A204.1 (cell line): Measurements from ENCODE around the gene HEMGN.
"Not testable (repeated sequence)": the region's sequence is repeated elsewhere in the genome, so short reads cannot be mapped to it uniquely, and the experiment has no call there.

ENCODE experiments used
- FAIRE-seq: peaks from 2 replicates; lab custom pipeline; 2012; peaks lifted over from hg19 to GRCh38; lab: Jason Lieb, UNC

Gene HEMGN

DNA sequence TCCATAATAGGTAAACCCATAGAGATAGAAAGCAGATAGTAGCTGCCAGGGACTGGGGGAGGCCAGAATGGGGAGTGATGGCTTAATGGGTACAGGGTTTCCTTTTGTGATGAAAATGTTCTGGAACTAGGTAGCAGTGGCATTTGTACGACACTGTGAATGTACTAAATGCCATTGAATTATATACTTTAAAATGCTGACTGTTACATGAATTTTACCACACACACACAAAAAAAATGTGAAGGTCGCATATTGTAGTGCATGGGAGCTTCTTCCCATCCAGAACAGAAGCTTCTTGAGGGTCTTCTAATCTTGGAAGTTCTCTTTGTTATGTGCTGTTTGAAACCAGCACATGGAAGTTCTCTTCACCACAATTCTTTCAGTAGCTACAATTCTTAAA, 25.3 kb upstream of the HEMGN start:
- FAIRE-seq, result no peak

DNA sequence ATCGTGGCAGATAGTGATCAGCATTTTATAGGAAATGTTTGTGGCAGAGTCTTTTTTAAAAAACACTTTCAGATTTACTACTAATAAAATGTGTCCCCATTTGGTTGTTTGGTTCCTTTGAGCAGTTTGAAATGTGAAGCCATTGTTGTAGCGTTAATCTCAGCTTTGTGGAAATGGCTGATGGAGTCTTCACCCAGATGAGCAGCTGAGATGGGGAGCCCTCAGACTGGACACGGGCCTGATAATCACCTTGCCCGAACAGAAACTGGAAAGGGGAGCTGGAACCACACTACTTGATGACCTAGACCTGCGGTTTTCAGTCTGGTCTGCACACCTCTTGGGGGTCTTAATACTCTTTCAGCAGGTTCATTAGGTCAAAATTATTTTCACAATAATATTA, 24.6 kb upstream of the HEMGN start:
- FAIRE-seq, result no peak

DNA sequence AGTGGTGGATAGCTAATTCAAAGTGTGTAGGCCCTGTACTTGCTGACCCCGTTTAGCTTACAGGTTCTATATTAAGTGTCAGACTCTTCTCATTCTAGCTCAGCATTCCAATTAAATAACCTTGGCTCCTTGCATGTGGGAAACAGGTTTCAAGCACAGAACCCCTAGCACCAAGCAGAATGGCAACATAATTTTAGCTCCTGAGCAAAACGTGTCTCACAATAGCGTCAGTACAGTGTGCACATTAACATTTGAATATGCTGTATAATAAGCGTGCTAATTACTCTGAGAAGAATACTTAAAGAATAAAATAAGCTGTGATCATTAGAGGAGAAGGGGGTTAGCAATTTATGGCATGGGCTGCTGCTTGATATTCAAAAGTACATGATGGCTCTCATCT, 24.2 kb upstream of the HEMGN start:
- no peak for FAIRE-seq

DNA sequence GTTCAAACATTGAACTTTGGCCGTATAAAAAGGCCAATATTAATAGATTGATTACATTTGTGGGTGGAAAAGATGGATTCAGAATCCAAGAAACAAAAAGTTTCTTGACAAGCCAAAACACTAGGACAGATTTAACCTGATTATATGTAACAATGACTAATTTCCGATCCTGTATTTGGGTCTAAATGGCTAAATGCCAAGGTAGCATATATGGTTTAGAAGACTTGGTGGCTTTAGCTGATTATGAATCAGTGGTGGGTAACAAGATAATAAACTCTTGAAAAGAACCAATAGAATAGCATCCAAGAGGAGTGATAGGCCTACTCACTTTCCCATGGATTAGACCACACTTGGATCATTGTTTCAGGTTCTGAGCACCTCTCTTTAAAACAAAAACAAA, 23.4 kb upstream of the HEMGN start:
- no peak for FAIRE-seq

DNA sequence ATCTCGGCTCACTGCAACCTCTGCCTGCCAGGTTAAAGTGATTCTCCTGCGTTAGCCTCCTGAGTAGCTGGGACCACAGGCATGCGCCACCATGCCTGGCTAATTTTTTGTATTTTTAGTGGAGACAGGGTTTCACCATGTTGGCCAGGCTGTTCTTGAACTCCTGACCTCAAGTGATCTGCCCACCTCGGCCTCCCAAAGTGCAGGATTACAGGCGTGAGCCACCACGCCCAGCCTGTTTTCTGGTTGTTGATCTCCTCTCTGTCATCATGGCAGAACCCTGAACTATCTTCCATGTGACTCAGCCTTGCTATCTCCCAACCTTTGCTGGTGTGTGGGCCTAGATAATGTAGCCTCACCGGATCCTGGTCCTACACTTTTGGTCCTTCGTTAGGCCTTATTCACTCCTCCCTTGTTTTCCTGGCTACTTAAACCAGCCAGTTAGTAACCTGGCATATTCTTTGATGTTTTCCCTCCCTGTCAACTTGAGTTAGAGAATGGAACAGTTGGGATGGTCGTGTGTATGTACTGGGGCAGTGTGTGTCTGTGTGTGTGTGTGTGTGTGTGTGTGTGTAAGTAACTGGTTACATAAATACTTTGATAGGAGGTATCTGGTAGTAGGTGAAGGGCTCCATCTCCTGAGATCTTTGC, 22.8 kb upstream of the HEMGN start:
- FAIRE-seq, result not testable (repeated sequence)

DNA sequence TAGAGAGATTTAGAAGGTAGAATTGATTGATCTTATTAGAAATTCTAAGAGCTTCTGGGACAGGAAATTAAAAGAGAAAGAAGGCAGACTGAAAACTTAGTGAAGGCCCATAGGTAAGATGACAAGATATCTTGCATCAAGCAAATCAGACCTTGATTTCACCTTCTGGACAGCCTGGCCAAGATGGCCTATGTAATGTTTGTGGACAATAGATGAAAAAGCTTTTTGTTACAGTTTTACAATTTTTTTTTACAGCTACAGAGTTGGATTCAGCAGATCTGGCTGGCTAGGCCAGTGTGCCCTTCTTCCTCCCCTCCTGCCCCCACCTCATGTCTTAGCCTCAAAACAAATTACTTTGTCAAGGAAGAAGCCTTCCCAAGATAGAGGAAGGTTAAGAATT, 21.6 kb upstream of the HEMGN start:
- no peak for FAIRE-seq

DNA sequence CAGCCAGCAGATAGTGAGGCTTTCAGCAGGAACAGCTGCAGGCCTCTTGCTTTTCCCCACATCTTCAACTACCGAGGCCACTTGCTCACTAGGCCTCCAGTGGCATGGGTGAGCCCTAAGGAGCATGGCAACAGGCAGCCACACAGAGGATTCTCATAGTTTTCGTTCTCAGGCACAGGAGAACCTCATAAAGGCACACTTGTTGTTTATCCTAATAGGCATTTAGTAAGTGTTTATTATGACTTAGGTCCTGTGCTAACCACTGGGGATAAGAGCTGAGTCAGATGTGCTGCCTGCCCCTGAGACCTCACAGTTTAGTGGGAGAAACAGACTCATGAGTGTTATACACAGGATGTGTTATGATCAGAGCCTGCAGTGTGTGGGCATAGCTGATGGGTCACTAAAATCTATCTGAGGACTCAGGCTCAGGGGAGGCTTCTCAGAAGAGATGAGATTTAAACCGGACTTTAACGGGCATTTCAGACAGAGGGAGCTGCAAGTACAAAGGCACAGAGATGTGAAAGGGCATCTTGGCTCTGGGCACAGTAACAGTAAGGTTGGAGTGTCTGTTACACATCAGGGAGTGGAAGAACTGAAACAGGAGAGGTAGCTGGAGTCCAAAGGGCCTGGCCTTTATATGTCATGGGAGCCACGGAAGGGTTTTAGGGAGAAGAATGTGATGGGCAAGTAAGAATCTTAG, 21.0 kb upstream of the HEMGN start:
- FAIRE-seq, result no peak

DNA sequence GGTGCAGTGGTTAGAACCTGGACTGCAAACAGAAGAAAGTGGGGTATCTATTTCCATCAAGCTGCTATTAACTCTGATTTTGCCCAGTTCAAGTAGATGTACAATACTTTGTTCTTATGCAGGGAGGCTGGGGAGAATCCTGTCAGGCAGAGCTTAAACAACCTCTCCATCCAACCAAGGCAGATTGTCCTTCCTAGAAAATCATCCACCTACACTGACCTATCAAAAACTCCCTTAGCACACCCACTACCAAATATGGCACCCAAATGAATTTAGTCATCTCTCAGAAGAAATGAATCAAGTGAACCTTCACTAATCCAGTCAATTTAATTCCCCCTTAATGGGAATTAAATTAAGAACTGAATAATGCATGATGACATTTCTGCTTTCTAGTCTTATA, 18.4 kb upstream of the HEMGN start:
- FAIRE-seq, result no peak

DNA sequence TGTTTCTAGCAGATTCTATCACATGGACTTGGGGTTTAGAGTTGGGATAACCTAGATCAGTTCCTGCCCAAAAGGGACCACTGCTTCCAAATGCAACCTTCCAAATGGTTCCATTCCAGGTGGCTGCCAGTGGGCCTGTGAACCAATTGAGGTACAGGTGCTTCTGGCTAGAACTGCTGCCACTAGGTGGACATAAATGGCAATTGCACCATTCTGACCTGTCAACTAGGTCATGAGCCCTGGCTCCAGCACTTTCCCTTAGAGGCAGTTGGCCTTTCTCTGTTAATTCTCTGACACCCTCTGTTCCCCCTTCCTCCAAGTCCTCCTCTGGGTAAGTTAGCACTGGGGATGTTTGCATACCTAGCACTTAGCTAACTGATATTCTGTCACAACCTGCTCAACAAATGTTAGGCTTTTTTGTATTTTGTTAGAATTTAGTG, 16.6 kb upstream of the HEMGN start:
- no peak for FAIRE-seq

DNA sequence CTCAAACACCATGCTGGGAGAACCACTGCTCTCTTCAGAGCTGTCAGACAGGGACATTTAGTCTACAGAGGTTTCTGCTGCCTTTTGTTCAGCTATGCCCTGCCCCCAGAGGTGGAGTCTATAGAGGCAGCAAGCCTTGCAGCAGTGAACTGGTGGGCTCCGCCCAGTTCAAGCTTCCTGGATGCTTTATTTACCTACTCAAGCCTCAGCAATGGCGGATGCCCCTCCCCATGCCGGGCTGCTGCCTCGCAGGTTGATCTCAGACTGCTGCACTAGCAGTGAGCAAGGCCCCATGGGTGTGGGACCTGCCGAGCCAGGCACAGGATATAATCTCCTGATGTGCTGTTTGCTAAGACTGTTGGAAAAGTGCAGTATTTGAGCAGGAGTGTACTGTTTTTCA, 12.9 kb upstream of the HEMGN start:
- FAIRE-seq, result not testable (repeated sequence)

DNA sequence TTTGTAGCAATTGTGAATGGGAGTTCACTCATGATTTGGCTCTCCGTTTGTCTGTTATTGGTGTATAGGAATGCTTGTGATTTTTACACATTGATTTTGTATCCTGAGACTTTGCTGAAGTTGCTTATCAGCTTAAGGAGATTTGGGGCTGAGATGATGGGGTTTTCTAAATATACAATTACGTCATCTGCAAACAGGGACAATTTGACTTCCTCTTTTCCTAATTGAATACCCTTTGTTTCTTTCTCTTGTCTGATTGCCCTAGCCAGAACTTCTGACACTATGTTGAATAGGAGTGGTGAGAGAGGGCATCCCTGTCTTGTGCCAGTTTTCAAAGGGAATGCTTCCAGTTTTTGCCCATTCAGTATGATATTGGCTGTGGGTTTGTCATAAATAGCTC, 9.1 kb upstream of the HEMGN start:
- FAIRE-seq, result not testable (repeated sequence)

DNA sequence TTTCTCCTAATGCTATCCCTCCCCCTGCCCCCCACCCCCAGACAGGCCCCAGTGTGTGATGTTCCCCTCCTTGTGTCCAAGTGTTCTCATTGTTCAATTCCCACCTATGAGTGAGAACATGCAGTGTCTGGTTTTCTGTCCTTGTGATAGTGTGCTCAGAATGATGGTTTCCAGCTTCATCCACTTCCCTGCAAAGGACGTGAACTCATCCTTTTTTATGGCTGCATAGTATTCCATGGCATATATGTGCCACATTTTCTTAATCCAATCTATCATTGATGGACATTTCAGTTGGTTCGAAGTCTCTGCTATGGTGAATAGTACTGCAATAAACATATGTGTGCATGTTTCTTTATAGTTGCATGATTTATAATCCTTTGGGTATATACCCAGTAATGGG, 7.5 kb upstream of the HEMGN start:
- FAIRE-seq, result not testable (repeated sequence)

DNA sequence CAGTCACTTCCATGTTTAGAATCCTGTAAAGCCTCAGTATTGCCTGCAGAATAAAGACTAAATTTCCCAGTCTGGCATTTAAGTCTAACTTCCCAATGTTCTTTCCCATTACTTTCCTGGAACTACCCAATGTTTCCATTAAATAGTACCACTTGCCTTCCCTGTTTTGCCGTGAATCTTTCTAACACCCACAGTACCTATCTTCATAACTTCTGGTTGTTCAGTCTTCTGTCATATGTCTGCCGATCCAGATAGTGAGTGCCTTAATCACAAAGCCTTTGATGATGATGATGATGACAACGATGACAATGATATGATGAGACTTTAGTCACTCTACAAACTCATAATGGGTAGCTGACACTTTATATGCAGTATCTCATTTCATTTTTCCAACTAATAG, 6.6 kb upstream of the HEMGN start:
- FAIRE-seq, result no peak

DNA sequence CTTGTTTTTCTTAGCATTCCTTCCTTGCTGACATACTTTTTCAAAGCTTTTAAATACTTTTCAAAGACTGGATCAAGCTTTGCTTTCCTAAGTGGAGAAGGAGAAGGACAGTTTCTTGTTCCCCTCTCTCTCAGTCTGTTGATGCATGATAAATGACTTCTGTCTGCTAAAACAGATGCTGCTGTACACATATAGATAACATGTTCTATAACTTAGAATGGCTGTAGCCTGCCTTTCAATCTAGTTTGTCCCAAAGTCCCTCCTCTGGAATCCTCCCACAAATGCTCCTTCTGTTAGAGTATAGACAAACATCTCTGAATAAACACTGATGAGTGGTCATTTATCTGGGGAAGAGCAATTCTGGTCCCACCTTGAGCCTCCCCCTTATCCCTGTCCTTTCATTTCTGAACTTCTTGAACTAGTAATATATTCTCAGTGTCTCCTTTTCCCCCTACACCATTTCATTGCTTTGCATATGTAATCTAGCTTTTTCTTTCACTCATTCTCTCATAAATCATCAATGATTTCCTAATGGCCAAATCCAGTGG, 5.4 kb upstream of the HEMGN start:
- no peak for FAIRE-seq

DNA sequence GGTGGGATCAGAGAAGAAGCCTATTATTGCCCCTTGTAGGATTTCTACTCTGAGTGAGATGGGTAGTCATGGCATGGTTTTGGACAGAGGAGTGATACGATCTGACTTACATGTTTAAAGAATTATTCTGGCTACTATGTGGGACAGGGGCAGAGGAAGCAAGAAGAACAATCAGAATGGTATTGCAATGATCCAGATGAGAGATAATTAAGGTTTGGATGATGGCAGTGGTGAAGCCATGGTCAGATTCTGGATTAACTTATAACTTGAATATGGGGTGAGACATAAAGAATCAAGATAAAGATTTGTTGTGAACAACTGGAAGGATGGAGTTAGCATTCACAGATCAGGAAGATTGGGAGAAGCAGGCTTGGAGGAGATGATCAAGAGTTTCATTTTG, 3.4 kb upstream of the HEMGN start:
- no peak for FAIRE-seq

DNA sequence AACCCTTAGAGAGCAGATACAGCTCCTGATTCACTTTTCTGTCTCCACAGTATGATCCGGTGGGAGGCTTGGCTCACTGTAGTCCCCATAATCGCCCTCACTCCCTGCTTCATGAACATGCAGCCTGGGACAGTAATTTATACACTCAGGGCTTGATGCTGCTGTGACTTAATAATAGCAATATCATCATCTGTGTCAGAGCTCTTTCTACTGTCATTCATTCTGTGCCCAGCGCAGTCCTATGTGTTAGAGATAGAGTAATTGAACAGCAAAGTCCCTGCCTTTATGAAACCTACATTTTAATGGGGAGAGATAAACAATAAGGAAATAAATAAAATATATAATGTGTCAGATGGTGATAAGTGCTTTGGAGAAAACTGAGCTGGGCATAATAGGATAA, 2.8 kb upstream of the HEMGN start:
- FAIRE-seq, result no peak

DNA sequence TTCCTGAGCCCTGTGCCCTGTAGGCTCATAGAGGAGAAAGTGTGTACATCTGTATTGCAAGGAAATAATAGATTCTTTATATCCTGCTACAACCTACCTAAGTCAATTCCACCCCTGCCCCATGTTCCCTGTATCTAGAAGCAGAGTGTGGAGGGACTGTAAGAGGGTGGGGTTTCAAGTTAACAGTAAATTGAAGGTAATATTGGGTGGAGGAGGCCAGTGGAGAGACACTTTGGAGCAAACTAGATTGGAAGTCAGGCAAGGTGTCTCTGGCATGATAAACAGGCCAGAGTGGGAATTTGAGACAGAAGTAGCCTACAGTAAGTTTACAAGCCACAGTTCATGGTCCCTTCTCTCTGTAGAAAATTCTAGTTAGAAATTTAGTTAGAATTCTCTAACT, 2.3 kb upstream of the HEMGN start:
- FAIRE-seq, result no peak

DNA sequence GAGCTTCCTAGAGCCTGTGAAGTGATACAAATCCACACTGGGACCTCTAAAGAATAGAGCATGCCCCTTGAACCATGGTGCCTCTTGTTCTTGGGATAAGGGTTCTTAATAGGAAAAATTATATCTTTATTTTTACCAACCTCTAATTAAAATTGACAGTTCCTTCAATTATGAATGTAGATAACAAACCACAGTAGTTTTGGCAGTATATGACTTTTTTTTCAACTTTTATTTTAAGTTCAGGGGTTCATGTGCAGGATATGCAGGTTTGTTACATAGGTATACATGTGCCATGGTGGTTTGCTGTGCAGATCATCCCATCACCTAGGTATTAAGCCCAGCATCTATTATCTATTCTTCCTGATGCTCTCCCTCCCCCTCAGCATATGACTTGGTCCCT, 974 bp downstream of the HEMGN start:
- FAIRE-seq, result no peak

DNA sequence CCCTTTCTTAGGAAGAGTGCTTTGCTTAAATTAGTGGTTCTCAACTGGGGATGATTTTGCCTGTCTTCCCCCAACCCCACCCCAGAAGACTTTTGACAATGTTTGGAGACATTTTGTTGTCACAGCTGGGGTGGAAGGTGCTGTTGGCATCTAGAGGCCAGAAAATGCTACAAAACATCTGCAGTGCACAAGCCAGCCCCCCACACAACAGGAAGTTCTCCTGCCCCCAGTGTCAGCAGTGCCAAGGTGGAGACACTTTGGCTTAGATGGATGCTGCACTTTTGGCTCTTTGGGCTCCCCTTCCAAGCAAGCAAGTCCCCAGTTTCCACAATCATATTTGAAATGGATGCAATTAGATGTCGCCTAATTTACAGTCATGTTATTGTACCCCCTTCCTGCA, 2.7 kb downstream of the HEMGN start:
- no peak for FAIRE-seq

DNA sequence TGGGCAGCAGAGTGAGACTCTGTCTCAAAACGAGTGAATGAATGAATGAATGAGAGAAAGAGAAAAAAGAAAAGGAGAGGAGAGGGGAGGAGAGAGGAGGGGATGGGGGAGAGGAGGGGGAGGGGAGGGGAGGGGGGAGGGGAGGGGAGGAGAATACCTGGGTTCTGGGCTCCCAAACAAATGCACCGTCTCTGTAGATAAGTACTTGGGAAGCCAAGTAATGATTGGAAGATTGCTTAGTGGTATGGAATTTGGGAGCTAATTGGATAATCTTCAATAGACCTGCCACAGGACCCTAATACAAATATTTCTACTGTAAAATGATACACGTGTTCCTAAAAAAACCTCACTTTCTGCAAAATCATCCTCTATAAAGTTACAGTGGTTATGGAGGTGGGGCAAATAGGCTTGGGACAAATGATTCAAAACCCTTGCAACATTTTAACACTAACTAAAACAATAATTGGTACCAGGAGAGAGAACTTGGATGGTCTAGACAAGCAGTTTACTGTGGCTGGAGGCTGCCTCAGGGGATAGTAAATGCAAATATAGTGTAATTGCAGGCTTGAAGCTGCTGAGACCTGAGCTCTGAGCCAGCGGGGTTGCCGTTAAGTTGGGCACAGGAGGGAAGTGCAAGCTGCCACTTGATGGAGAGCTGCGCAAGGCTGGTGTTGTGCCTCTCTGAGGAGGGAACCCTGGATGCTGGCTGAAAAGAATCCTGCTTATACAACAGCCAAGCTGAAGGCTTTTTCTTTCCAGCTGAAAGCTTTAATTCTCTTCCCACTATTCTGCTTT, 3.5 kb downstream of the HEMGN start:
- no peak for FAIRE-seq

DNA sequence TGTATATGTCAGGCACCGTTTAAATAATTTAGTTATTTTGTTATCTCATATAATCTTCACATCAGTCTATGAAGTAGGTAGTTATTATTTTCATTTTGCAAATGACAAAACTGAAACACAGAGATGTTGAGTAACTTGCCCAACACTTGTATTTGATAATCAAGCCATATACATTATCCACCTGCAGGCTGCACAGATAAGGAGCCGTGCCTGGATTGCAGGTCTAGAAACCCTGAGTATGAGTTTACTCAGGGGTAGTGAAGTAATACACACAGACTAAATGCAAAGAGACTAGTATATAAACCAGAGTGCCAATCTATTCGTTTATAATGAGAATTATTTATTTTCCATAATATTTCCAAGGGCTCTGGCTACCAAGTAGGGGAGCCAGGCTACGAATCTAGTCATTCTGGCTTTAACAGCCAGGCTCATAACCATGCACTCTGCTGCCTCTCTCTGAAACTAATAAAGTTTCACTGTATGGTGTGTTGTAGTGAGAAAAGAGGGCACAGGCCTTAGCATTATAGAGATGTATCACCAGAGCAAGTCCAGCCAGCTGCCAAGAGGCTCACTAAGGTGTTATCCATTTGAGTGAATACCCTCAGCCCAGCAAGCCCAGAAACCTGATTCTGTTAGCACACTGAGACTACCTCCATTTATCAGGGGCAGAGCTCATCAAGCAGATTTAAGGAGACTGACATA, 4.5 kb downstream of the HEMGN start:
- FAIRE-seq, result no peak

DNA sequence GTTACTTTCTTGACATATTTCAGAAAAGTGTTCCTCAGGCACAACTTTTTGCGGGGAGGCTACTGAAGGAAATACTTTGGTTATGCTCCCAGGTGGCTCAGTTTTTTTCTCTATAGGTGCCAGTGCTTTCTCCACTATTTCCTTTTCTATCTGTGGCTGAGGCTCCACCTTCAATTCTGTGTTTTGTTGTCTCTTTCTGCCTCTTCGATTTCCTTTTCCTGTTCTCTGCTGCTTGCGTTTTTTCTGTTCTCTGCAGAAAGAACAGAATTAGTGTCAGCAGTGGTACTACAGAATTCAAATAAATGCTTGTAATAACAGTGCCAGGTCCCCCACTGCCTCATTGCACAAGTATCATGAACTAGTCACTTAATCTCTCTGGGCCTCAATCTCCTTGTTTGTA, 7.0 kb downstream of the HEMGN start:
- FAIRE-seq, result no peak
